ENCODE results near the gene CFAP43.
"Not testable (repeated sequence)": the region's sequence is repeated elsewhere in the genome, so short reads cannot be mapped to it uniquely, and the experiment has no call there.

CFAP43 gene

DNA sequence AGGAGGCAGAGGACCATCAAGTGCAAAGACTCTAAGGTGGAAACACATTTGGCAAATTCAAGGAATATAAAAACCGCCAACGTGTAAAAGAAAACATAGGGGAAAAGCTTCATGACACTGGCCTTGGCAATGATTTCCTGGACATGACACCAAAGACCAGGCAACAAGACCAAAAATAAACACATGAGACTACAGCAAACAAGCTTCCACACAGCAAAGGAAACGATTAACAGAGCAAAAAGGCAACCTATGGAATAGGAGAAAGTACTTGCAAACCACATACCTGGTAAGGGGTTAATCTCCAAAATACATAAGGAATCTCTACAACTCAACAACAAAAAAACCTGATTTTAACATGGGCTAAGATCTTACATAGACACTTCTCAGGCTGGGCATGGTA, 26.0 kb upstream of the CFAP43 start:
- no peak for DNase-seq (ENCODE audit: low read depth)

DNA sequence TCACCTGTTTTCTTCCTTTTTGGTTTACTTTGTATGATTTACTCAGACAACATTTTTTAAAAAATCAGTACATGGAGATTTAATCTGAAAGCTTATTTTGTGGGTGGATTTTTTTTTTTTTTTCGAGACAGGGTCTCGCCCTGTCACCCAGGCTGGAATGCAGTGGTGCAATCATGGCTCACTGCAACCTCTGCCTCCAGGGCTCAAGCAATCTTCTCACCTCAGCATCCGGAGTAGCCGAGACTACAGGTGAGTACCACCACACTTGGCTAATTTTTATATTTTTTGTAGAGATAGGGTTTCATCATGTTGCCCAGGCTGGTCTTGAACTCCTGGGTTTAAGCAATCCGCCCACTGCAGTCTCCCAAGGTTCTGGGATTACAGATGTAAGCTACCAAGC, 25.1 kb upstream of the CFAP43 start:
- no peak for DNase-seq (ENCODE audit: low read depth)

DNA sequence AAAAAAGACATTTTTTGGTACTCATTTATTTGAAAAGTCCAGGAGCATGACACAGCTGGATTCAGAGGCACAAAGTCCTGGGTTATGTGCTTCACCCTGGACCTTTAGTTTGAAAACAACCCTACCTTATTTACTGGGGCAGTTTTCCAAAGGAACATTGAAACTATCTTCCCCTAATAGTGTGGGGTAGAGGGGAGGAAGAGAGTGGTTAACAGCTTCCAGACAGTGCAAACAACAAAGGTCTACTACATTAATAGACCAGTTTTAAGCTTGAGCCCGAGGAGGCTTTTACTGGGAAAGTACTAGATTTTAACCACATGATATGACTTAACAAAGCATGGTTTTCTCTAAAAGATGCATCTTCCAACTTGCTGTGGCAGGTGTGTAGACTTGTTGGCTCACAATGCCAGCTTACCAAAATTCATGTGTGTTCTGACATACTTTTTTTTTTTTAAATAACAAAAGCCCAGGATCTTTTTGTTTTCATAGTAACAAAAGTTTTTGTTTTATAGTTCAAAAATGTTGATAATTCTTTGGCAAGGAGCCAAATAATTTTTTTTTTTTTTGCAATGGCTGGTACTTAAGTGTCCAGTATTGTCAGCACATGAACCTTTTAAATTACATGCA, 24.3 kb upstream of the CFAP43 start:
- peak; percentile 23 for DNase-seq (ENCODE audit: low read depth)

DNA sequence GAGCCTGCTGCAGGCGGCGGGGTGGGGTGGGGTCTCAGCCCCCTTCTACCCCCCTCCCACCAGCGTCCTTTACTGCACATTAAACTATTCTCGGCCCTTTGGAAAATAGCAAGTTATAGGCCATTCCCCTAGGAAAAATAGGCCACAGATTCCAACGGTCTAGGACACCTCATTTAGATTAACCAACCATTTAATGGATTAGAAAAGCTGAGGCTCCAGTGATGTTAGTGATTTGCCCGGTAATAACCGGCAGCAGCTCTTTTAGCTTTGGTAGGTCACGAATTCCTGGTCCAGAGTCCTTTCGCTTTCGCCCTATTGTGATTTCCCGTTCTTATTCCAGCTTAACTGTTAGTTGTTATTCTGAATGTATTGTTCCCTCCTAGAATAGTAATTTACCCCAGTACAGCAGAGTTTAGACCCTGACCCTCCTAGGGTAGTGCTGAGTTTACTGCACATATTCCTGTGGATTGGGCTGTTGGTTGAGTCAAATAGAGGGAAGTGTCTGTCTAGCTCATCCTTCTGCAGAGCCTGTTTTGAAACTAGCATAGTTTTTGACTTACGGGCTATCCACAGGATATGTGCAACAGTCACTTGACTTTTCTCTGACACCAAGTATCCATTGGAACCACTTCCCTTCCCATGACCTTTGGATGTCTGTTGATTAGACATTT, 23.3 kb upstream of the CFAP43 start:
- DNase-seq (ENCODE audit: low read depth) = peak; percentile 90

DNA sequence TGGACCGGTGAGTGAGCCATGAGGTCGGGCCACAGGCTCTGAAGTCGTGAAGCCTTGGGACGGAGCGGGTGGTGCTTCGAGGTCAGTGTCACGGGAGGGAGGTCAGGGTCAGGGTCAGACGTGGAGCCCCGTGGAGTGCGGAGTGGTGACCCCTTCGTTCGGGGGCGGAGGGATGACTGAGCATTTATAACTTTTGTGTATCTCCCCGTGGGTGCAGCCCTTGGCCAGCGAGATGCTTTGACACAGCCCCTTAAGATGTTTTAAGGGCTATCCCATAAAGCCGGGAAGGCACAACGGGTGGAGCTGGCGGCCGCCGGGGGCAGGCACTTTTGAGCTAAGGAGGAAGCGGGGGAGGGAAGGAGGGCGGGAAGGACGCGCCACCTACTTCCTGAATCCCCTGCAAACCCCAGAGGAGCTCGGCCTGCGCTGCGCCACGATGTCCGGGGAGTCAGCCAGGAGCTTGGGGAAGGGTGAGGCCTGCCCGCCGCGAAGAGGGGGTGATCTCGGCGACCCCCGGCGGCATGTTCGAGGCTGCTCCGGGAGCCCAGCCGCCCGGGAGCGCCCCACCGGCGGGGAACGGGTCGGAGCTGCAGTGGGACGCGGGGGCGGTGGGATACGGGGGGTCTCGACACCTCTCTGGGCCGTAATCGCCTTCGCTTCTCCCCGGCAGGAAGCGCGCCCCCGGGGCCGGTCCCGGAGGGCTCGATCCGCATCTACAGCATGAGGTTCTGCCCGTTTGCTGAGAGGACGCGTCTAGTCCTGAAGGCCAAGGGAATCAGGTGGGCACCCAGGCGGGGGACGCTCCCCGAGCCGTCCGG, 22.5 kb upstream of the CFAP43 start, which contains the start of gene GSTO1:
GSTO1 (plus strand) TSS at position 400 of the 818 bp plus-strand sequence; CDS start at position 437, 37 bp downstream.
- peak; percentile 70 for DNase-seq (ENCODE audit: low read depth)

DNA sequence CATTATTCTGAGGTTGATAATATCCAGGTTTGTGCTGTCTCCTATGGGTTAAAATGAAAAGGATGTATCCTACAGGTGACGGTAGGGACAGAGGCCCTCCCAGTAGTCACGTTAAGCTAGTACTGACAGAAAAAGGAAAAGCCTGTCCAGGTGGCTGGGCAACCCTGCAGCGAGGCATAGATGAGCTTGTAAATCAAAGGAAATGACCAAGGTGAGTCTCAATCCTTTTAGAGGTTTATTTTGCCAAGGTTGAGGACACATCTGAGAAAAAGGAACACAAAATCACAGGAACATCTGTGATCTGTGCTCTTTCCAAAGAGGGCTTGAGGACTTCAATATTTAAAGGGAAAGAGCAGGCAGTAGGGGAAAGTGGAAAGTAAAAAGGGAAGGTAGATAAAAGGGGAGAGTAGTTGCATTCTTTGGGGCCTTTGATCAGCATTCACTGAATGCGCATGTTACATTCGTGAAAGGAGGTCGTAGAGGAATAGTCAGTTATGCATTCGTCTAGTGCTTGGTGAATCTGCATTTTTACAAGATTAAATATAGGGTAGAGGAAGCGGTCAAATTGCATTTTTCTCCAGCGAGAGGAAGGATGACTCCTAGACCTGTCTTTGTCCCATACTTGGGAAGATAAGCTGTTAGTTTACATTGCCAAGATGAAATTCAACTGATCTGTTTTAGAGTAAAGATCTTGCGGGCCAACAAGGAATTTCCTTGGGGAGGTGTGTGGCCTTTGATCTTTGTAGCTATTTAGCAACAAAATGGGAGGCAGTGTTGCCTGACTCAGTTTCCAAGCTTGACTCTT, 21.6 kb upstream of the CFAP43 start:
- DNase-seq (ENCODE audit: low read depth) = peak; percentile 52

DNA sequence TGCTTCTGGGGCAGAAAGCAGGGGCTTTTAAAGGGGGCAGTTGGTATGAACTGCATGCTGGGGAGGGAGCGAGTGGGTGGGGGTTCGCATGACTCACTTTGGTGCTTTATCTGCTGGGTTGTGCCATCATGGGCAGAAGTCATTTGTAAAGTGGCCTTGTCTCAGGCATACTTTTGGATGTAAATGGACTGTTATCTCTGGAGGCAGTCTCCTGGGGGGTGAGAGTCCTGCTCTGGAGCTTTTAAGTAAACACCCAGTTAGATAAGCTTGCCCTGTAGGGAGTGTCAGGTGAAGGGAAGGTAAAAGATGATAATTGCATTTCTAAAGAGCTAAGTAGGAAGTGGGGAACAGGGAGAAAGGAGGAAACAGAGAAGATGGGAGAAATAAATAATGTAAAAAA, 20.9 kb upstream of the CFAP43 start:
- DNase-seq (ENCODE audit: low read depth) = no peak

DNA sequence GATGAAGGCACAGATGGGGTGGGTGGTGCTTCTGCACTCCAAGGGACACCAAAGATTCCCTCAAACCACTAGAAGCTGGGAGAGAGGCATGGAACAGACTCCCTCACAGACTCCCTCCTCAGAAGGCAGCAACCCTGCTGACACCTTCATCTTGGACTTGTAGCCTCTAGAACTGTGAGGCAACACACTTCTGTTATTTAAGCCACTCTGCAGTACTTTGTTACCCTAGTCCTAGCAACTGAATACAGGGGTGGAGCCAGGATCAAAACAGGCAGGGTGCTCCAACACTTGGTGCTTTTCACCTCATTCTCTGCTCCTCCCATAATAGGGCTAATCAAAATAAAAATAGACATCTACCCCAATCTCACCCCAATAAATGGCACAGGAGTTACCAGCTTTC, 20.2 kb upstream of the CFAP43 start:
- no peak for DNase-seq (ENCODE audit: low read depth)

DNA sequence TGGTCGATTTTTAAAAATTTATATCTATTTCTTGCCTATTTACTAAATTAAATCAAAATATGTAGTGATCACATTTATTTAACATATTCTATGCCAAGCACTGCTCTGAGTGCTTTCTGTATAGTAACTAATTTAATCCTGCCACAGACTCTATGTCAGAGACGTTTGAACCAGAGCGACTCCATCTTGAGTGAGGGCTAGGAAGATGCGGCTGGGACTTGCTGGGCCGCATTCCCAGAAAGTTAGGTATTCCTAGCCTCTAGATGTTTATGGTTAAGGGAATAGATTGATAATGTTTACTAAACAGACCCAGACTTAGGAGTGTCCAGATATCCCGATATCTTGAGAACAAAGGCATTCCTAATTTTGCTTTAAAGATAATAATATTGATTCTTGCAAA, 19.3 kb upstream of the CFAP43 start:
- DNase-seq (ENCODE audit: low read depth) = no peak

DNA sequence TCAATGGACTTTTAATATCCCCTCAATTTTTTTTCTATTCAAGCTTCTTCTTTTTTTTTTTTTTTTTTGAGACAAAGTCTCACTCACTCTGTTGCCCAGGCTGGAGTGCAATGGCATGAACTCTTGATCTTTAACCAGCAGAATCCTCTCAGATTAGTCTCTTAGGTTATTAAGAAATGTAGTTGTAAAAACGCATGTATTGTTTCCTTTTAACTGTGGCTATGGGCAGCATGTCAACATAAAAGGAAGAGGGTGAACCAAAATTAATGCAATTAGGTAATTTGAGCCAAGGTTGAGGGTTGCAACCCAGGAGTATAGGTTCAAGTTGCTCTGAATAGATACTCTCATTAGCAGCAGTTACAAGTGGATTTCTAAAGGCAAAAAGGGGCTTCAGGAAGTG, 18.2 kb upstream of the CFAP43 start:
- no peak for DNase-seq (ENCODE audit: low read depth)

DNA sequence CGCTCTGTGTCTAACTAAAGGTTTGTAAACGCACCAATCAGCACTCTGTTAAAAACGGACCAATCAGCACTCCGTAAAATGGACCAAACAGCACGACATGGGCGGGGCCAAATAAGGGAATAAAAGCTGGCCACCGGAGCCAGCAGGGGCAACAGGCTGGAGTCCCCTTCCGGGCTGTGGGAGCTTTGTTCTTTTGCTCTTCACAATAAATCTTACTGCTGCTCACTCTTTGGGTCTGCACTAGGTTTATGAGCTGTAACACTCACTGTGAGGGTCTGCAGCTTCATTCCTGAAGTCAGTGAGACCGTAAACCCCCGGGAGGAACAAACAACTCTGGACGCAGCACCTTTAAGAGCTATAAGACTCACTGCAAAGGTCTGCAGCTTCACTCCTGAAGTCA, 16.8 kb upstream of the CFAP43 start:
- not testable (repeated sequence) for DNase-seq (ENCODE audit: low read depth)

DNA sequence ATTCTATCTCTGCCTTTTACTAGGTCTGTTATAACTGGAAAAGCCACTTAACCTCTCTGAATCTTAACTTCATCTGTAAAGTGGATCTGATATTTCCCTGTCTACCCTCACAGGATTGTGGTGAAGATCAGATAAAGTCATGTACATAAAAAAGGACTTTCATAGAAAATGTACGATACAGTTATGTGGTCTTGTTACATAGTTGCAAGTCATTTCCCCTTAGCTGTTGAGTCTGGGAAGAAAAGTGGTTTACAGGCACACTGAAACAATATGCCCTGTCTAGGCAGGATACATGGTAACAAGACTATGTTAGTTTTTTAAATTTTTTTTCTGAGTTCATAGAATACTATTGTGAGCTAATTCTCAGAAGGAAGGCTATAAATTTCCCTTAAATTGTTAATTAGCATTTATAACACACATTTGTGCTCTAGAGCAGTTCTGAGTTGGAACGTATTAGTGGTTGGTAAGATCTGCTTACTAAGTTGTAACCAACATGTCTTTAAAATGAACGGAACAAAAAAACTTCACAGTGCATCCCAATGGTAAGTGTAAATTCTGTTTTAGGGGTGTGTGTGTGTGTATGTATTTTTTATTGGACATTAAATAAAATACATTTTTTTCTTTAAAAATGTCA, 15.5 kb upstream of the CFAP43 start:
- DNase-seq (ENCODE audit: low read depth) = no peak

DNA sequence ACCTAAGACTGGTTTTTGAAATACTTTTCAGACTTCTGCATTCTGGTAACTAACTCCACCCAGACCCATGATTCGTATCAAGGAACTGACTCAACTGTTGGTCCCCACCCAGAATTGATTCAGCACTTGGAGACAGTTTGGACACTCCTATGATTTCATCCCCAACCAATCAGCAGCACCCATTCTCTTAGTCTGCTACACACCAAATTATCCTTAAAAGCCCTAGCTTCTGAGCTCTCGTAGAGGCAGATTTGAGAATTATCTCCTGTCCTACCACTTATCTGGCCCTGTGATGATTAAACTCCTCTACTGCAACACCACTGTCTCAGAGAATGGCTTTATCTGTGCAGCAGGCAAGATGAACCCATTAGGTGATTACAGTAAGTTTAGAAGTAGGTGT, 14.8 kb upstream of the CFAP43 start:
- DNase-seq (ENCODE audit: low read depth) = peak; percentile 54

DNA sequence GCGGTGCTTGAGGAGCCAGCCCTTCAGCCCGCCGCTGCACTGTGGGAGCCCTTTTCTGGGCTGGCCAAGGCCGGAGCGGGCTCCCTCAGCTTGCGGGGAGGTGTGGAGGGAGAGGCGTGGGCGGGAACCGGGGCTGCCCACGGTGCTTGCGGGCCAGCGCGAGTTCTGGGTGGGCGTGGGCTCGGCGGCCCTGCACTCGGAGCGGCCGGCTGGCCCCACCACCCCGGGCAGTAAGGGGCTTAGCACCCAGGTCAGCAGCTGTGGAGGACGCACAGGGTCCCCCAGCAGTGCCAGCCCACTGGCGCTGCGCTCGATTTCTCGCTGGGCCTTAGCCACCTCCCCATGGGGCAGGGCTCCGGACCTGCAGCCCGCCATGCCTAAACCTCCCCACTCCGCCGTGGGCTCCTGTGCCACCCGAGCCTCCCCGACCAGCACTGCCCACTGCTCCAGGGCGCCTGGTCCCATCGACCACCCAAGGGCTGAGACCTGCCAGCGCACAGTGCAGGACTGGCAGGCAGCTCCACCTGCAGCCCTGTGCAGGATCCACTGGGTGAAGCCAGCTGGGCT, 13.0 kb upstream of the CFAP43 start:
- no peak for DNase-seq (ENCODE audit: low read depth)

DNA sequence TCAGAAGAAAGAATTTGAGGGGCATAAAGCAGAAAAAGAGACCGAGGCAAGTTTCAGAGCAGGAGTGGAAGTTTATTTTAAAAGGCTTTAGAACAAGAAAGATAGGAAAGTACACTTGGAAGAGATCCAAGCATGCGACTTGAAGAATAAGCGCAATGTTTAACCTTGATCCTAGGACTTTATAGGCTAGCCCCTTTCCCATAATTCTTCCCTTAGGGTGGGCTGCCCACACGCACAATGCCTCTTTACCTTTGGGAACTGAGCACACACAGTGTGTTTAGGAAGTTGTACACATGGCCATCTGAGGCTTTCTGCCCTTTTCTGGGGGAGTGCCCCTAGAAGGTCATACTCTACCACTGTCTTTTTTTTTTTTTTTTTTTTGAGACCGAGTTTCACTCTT, 11.3 kb upstream of the CFAP43 start:
- no peak for DNase-seq (ENCODE audit: low read depth)

DNA sequence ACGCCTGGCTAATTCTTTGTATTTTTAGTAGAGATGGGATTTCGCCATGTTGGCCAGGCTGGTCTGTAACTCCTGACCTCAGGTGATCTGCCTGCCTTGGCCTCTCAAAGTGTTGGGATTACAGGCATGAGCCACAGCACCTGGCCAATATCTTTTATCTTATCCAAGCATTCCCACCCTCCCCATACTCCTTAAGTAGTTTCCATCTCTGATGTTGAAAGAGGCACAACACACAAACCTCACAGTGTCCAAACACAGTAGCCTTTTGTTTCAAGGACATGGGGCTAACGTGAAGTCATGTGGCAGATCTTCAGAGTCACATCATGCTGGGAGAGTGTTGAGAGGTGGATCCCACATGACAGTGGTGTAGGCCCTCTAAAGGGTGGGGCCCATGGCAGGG, 10.8 kb upstream of the CFAP43 start:
- not testable (repeated sequence) for DNase-seq (ENCODE audit: low read depth)

DNA sequence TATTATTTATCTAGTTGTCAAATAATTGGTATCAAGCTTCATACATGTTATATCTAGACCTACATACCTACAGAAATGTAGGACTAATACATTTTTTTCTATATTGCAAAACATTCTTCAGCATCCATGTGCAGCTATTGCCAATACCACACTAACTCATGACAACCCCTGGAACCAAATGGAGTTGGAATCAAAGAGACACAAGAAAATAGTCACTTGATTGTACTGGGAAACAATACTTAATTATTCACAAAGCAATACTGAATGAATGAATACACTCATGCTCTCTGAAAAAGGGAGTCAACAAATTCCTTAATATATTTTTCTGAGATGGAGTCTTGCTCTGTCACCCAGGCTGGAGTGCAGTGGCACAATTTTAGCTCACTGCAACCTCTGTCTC, 10.4 kb upstream of the CFAP43 start:
- no peak for DNase-seq (ENCODE audit: low read depth)

DNA sequence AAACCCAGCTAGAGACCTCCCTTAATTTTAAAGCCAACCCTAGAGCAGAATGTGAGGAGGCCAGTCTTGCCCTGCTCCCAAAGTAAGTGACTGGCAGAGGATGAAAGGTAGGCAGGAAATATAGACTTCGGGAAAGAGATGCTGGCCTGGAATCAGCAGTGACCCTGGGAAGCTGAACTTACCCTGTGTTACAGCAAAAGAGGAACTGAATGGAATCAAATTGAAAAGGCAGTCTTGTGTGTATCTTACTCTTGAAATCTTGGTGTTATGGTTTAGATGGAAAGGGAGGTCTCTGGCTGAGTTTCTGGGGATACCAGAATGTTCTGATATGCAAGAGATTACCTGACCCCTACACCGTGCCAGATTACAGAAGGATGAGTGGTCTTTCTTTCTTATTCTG, 7.9 kb upstream of the CFAP43 start:
- no peak for DNase-seq (ENCODE audit: low read depth)

DNA sequence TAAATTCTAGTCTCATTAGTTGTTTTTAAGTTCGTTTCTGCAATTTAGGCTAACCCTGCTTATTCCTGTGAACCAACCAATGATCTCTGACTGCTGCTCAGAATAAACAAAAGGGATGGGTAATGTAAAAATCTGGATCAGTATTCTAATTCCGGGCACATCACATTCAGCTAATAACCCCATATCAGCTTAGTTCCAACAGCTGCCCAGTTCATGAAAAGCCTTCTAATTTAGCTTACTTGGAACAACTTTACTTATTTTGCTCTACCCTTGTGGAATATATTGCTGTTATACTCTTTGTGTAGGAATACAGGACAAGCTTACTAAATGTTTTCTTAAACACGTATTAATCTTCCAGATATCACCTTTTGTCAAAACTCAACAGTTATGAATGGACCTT, 3.6 kb upstream of the CFAP43 start:
- DNase-seq (ENCODE audit: low read depth) = no peak

DNA sequence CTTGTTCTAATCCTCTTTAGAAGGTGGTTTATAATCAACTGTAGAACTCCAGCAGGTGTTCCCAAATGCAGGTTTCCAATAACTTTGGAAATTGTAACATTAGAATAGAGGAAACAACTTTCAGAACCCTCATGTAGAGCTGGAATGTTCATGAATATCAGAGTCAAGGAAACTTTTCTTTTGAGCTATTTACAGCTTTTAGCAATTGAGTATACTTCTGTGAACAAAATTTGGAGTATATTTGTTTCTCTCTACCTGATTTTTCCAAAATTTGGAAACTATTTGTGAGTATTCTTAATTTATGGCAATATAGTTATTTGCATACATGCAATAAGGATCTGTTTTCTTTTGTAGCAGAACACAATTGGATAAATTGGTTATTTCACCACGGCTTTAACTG, 2.8 kb upstream of the CFAP43 start:
- no peak for DNase-seq (ENCODE audit: low read depth)

DNA sequence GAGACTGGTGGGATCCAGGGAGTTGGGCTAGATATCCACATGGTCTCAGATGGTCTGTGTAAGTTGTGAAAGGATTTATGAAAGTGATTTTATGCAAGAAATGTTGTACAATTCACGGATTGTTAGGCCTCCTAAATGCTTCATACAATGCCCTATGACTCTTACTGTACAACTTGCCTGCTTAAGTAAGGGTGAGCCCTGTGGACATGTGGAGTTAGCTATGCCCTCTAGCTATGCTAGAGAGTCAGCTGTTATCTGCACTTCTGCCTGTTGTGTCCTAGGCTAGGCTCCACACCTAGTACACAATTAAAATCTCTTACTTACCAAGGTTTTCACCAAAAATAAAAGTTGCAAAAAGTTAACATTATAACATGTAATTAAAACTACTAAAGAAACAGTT, 1.7 kb upstream of the CFAP43 start:
- no peak for DNase-seq (ENCODE audit: low read depth)
